ENCODE results near the gene CDHR4.

DNA sequence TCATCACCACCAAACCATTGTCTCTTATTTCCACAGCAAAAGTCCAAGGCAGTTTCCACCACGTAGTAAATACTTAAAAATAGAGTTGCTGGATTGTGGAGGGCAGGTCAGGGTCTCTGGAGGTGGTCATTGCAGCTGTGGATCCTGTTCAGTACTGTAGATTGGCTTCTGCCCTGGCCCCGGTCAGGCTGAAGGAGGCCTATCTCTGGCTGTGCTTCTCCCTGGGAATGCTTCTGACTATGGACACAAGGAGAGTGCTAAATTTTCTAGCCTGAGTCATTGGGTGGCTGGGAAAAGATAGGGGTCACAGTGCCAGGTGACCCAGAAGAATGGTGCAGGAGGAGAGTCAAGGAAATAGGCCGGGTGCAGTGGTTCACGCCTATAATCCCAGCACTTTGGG lies 49.6 kb downstream of the CDHR4 start:
- TF ChIP-seq, protein P1, sequence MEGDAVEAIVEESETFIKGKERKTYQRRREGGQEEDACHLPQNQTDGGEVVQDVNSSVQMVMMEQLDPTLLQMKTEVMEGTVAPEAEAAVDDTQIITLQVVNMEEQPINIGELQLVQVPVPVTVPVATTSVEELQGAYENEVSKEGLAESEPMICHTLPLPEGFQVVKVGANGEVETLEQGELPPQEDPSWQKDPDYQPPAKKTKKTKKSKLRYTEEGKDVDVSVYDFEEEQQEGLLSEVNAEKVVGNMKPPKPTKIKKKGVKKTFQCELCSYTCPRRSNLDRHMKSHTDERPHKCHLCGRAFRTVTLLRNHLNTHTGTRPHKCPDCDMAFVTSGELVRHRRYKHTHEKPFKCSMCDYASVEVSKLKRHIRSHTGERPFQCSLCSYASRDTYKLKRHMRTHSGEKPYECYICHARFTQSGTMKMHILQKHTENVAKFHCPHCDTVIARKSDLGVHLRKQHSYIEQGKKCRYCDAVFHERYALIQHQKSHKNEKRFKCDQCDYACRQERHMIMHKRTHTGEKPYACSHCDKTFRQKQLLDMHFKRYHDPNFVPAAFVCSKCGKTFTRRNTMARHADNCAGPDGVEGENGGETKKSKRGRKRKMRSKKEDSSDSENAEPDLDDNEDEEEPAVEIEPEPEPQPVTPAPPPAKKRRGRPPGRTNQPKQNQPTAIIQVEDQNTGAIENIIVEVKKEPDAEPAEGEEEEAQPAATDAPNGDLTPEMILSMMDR (IDR thresholded peaks at IDR 0.05): no peak
- TF ChIP-seq POLR2A (IDR thresholded peaks at IDR 0.05): no peak
